Gastrocnemius medialis (tissue), 4 donors: ENCODE results near the gene EGFLAM. TPM values are rescaled to one million over a fixed set of nuclear protein-coding genes. Genes with fewer than 3 reads are reported as not detected.

Experiments used
- ATAC-seq, 2 donors: fragments of 150-250 bp; one replicate each; pipeline ENCODE4 v1.9.1; 2016
- DNase-seq, 2 donors: peaks; one replicate each; pipeline ENCODE4 v3.0.0-alpha.2; 2019
- H3K27ac ChIP-seq, 4 donors: fragments of 200-600 bp; sonication (generic); 1 replicate in 1 of 4; 2 replicates in 3 of 4; pipeline ENCODE4 v1.5.1; 2016 to 2018; ENCODE audit warnings: mild to moderate bottlenecking in 2 of 4, moderate library complexity in 1 of 4
- H3K27me3 ChIP-seq, 3 donors: fragments of 200-600 bp; sonication (generic) in 2 of 3; 1 replicate in 1 of 3; 2 replicates in 2 of 3; pipeline versions ENCODE4 v1.5.1 to v1.6.0; 2016 to 2019; ENCODE audit warnings: mild to moderate bottlenecking in 1 of 3, moderate library complexity in 1 of 3
- H3K36me3 ChIP-seq, 2 donors: fragments of 200-600 bp; sonication (generic) in 1 of 2; one replicate each; pipeline ENCODE4 v1.5.1; 2017 to 2018
- H3K4me1 ChIP-seq, 2 donors: fragments of 200-600 bp; sonication (generic) in 1 of 2; one replicate each; pipeline ENCODE4 v1.5.1; 2016 to 2017; ENCODE audit warnings: mild to moderate bottlenecking in 2 of 2
- H3K4me3 ChIP-seq, 4 donors: fragments of 200-600 bp; sonication (generic) in 3 of 4; 1 replicate in 1 of 4; 2 replicates in 3 of 4; pipeline ENCODE4 v1.5.1; 2016 to 2019; ENCODE audit warnings: mild to moderate bottlenecking in 2 of 4
- H3K9me3 ChIP-seq, 3 donors: fragments of 200-600 bp; sonication (generic) in 2 of 3; 1 replicate in 1 of 3; 2 replicates in 2 of 3; pipeline ENCODE4 v1.5.1; 2016 to 2019
- POLR2A ChIP-seq, 2 donors: fragments of 450-650 bp; IDR thresholded peaks; one replicate each; pipeline ENCODE4 v1.6.1; 2017; ENCODE audit warnings: antibody characterized with exemption in 2 of 2, mild to moderate bottlenecking in 2 of 2, moderate library complexity in 2 of 2
- in situ Hi-C, 4 donors: fragments of 200-750 bp; cut with MboI; loops; one replicate each; pipeline versions ENCODE4 v1.15.0 to v1.8.0; 2017; ENCODE audit warnings: low sequenced_read_pairs in 4 of 4
- intact Hi-C: fragments of 100-400 bp; cut with DNase I; formaldehyde crosslinking; loops from one replicate; pipeline ENCODE4 v1.15.1; 2023; ENCODE audit warnings: low total_unique reads
- total RNA-seq, 4 donors: library from RNA; depleted of rRNA; stranded (reverse); fragments of >200 nt; gene quantifications; one replicate each; pipeline versions ENCODE4 v1.1.0 to v1.2.3, GENCODE V29; 2016
- TF ChIP-seq, protein P1 (sequence below), 5 experiments: fragments of 450-650 bp in 3 of 5; fragments of 200-600 bp in 2 of 5; sonication (generic) in 2 of 5; IDR thresholded peaks in 4 of 5; conservative IDR thresholded peaks in 1 of 5; 1 replicate in 4 of 5; 2 replicates in 1 of 5; pipeline ENCODE4 v1.5.1; 2016 to 2019; ENCODE audit warnings: antibody characterized with exemption in 5 of 5, mild to moderate bottlenecking in 3 of 5, moderate library complexity in 3 of 5

The EGFLAM gene
- total RNA-seq, 4 donors from 2014 or later = 19.2 to 36.4 (median 32.7) TPM

DNA sequence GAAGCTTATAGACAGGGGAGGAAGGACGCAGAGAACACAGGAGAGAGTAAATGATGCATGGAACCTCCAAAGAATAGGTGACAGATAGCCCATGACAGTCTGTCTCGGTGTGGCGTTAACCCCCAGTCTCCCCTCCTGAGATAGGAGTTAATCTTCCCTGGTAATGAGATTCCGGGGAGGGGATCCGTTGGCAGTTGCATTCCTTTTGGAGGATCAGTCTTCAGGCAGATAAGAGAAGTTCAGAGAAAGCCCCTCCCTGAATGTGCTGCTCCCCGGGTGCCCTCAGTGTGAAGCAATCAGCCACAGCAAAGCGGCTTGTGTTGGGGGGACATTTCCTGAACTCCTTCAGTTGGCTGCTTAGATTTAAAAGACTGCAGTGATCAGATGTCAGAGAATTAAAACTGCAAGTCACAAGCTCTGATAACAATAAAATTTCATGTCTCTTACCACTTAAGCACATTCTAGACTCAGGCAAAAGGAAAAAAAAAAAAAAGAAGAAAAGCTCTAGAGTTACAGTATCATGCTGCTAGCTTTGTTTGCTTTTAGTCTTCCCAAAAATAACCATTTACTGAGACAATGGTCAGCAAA is 121.1 kb downstream of the EGFLAM start:
- no peak for TF ChIP-seq POLR2A (IDR thresholded peaks at IDR 0.05)
- TF ChIP-seq, protein P1, sequence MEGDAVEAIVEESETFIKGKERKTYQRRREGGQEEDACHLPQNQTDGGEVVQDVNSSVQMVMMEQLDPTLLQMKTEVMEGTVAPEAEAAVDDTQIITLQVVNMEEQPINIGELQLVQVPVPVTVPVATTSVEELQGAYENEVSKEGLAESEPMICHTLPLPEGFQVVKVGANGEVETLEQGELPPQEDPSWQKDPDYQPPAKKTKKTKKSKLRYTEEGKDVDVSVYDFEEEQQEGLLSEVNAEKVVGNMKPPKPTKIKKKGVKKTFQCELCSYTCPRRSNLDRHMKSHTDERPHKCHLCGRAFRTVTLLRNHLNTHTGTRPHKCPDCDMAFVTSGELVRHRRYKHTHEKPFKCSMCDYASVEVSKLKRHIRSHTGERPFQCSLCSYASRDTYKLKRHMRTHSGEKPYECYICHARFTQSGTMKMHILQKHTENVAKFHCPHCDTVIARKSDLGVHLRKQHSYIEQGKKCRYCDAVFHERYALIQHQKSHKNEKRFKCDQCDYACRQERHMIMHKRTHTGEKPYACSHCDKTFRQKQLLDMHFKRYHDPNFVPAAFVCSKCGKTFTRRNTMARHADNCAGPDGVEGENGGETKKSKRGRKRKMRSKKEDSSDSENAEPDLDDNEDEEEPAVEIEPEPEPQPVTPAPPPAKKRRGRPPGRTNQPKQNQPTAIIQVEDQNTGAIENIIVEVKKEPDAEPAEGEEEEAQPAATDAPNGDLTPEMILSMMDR (IDR thresholded peaks at IDR 0.05 in 4 of 5, conservative IDR thresholded peaks at IDR 0.05 in 1 of 5) = no peak
- H3K36me3 ChIP-seq = no peaks in the 10 kb centered on the region
- no peak for DNase-seq
- no peaks in the 10 kb centered on the region for H3K9me3 ChIP-seq
- no peak overlapping the region for H3K4me3 ChIP-seq
- H3K27ac ChIP-seq = no peak overlapping the region
- no peaks in the 10 kb centered on the region for H3K4me1 ChIP-seq
- in situ Hi-C loops = no loop called here
- no peak for ATAC-seq
- H3K27me3 ChIP-seq = peaks cover 0 to 4% (median 0%) of the 10 kb centered on the region in 3 donors
- intact Hi-C loops = loop anchor here (10.0 kb wide), 1 partner anchor 115 kb away; no protein-coding TSS in a partner anchor

DNA sequence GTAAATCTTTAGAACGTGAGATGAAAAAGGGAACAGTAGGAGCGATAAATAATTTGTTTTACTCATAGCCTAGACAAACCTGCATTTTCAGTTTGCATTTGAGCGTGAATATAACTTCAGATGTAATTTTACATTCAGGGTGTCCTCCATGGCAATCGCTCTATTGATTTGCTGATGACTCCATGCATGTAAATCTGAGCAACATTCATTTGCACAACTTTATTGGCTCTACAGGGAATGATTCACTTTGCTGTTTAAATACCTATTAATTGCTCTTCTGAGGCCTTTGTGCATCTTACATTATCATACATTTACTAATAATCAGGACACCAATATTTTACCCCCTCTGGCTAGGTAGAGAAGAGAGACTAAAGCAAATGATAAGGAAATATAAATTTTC is 122.2 kb downstream of the EGFLAM start:
- no peaks in the 10 kb centered on the region for H3K4me1 ChIP-seq
- intact Hi-C loops = no loop called here
- H3K4me3 ChIP-seq = no peak overlapping the region
- H3K9me3 ChIP-seq = no peaks in the 10 kb centered on the region
- in situ Hi-C loops = no loop called here
- H3K27me3 ChIP-seq = peaks cover 0 to 4% (median 0%) of the 10 kb centered on the region in 3 donors
- no peak overlapping the region for H3K27ac ChIP-seq
- no peaks in the 10 kb centered on the region for H3K36me3 ChIP-seq
- TF ChIP-seq, protein P1 (IDR thresholded peaks at IDR 0.05 in 4 of 5, conservative IDR thresholded peaks at IDR 0.05 in 1 of 5) = no peak
- no peak for TF ChIP-seq POLR2A (IDR thresholded peaks at IDR 0.05)
- ATAC-seq (no peak), DNase-seq (no peak)

DNA sequence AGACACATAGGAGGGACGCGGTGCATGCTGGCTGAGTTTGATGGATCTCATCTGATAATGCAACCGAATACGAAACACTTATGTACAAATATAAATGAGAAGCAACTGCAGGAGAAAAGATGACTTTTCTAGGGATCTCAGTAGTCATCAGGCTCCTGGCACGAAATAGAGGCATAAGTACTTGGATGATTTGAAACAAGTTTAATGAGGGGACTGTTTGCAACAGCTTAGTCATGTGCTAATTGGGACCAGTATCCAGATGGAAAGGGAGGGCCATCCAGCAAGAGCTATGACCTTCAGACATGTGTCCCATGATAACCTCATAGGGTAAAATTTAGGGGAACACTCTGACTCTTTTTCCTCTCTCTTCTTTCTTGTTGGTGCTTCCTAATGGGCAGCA is 123.0 kb downstream of the EGFLAM start:
- ATAC-seq (no peak), DNase-seq (no peak)
- H3K27me3 ChIP-seq = peaks cover 0 to 4% (median 0%) of the 10 kb centered on the region in 3 donors
- H3K4me1 ChIP-seq = no peaks in the 10 kb centered on the region
- no peak overlapping the region for H3K27ac ChIP-seq
- intact Hi-C loops (no loop called here), in situ Hi-C loops (no loop called here)
- no peaks in the 10 kb centered on the region for H3K9me3 ChIP-seq
- no peak for TF ChIP-seq POLR2A (IDR thresholded peaks at IDR 0.05)
- TF ChIP-seq, protein P1 (IDR thresholded peaks at IDR 0.05 in 4 of 5, conservative IDR thresholded peaks at IDR 0.05 in 1 of 5) = no peak
- H3K36me3 ChIP-seq = no peaks in the 10 kb centered on the region
- H3K4me3 ChIP-seq = no peak overlapping the region

DNA sequence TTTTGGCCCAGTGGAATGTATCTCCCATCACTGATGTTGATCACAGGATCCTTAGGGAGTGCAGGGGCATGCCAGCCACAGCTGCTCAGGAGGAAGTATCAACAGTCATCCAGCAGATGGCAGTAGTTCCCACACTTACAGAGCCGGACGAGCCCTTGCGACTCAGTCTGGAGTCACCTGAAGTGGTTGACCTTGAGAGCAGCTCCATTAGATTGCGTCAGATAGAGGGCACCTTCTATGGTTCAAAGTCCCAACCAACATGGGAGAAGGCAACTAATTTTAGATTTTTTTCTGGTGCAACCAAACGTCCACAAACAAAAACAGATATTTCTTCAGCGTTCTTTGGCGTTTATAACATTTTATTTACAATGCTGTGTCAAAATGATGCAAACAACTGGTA is 124.5 kb downstream of the EGFLAM start:
- intact Hi-C loops = loop anchor here (1.0 kb wide), 1 partner anchor 426 kb away; no protein-coding TSS in a partner anchor
- DNase-seq (peak; percentile 11 to 45), ATAC-seq (peak; percentile 51 to 88)
- Histone ChIP-seq H3K27me3 (peaks cover 0 to 4% (median 0%) of the 10 kb centered on the region in 3 donors), H3K9me3 (no peaks in the 10 kb centered on the region), H3K4me3 (no peak overlapping the region), H3K27ac (no peak overlapping the region), H3K36me3 (no peaks in the 10 kb centered on the region), H3K4me1 (no peaks in the 10 kb centered on the region)
- no peak for TF ChIP-seq POLR2A (IDR thresholded peaks at IDR 0.05)
- TF ChIP-seq, protein P1 (IDR thresholded peaks at IDR 0.05 in 4 of 5, conservative IDR thresholded peaks at IDR 0.05 in 1 of 5) = peak; percentile 34 to 70 (median 51)
- in situ Hi-C loops = no loop called here
